ENCODE measurements around the gene SENP3. TPM values are rescaled to one million over a fixed set of nuclear protein-coding genes. Genes with fewer than 3 reads are reported as not detected.

Gene SENP3
- total RNA-seq, 1 experiment from 2014 or later: 63.7 TPM

Other genes with a start within 250 kb of the SENP3 start
- gene GPS2, start 246.6 kb upstream of the SENP3 start, total RNA-seq (2021; ENCODE audit: unreplicated experiment): 96.6 TPM
- gene NEURL4, start 232.6 kb upstream of the SENP3 start, total RNA-seq (2021; ENCODE audit: unreplicated experiment): 58.9 TPM
- 2.7 TPM for gene ACAP1, start 225.4 kb upstream of the SENP3 start, total RNA-seq (2021; ENCODE audit: unreplicated experiment)
- gene KCTD11, start 209.8 kb upstream of the SENP3 start, total RNA-seq (2021; ENCODE audit: unreplicated experiment): 11.0 TPM
- not detected for gene TMEM95, start 206.8 kb upstream of the SENP3 start, total RNA-seq (2021; ENCODE audit: unreplicated experiment)
- 6.2 TPM for gene TNK1, start 180.8 kb upstream of the SENP3 start, total RNA-seq (2021; ENCODE audit: unreplicated experiment)
- gene PLSCR3, start 167.4 kb upstream of the SENP3 start, total RNA-seq (2021; ENCODE audit: unreplicated experiment): 32.0 TPM
- 35.8 TPM for gene TMEM256, start 157.8 kb upstream of the SENP3 start, total RNA-seq (2021; ENCODE audit: unreplicated experiment)
- gene NLGN2, start 154.1 kb upstream of the SENP3 start, total RNA-seq (2021; ENCODE audit: unreplicated experiment): 33.6 TPM
- not detected for gene SPEM1, start 141.6 kb upstream of the SENP3 start, total RNA-seq (2021; ENCODE audit: unreplicated experiment)
- not detected for gene SPEM2, start 136.3 kb upstream of the SENP3 start, total RNA-seq (2021; ENCODE audit: unreplicated experiment)
- gene SPEM3, start 133.1 kb upstream of the SENP3 start, total RNA-seq (2021; ENCODE audit: unreplicated experiment): not detected
- gene TMEM102, start 126.5 kb upstream of the SENP3 start, total RNA-seq (2021; ENCODE audit: unreplicated experiment): 8.5 TPM
- 4.4 TPM for gene FGF11, start 122.4 kb upstream of the SENP3 start, total RNA-seq (2021; ENCODE audit: unreplicated experiment)
- gene CHRNB1, start 116.9 kb upstream of the SENP3 start, total RNA-seq (2021; ENCODE audit: unreplicated experiment): 14.3 TPM
- 24.9 TPM for gene ZBTB4, start 82.3 kb upstream of the SENP3 start, total RNA-seq (2021; ENCODE audit: unreplicated experiment)
- not detected for gene SLC35G6, start 80.5 kb upstream of the SENP3 start, total RNA-seq (2021; ENCODE audit: unreplicated experiment)
- gene POLR2A, start 77.6 kb upstream of the SENP3 start, total RNA-seq (2021; ENCODE audit: unreplicated experiment): 181 TPM
- gene TNFSF12, start 12.9 kb upstream of the SENP3 start, total RNA-seq (2021; ENCODE audit: unreplicated experiment): 12.6 TPM
- gene TNFSF13, start 3.2 kb upstream of the SENP3 start, total RNA-seq (2021; ENCODE audit: unreplicated experiment): 2.3 TPM
- gene CD68, start 17.7 kb downstream of the SENP3 start, total RNA-seq (2021; ENCODE audit: unreplicated experiment): 51.6 TPM
- 47.1 TPM for gene MPDU1, start 21.9 kb downstream of the SENP3 start, total RNA-seq (2021; ENCODE audit: unreplicated experiment)
- 0.33 TPM for gene SOX15, start 28.2 kb downstream of the SENP3 start, total RNA-seq (2021; ENCODE audit: unreplicated experiment)
- gene FXR2, start 53.0 kb downstream of the SENP3 start, total RNA-seq (2021; ENCODE audit: unreplicated experiment): 39.7 TPM
- gene SAT2, start 65.9 kb downstream of the SENP3 start, total RNA-seq (2021; ENCODE audit: unreplicated experiment): 74.8 TPM
- 1.2 TPM for gene SHBG, start 68.2 kb downstream of the SENP3 start, total RNA-seq (2021; ENCODE audit: unreplicated experiment)
- gene ATP1B2, start 89.0 kb downstream of the SENP3 start, total RNA-seq (2021; ENCODE audit: unreplicated experiment): 0.08 TPM
- gene TP53, start 125.6 kb downstream of the SENP3 start, total RNA-seq (2021; ENCODE audit: unreplicated experiment): 129 TPM
- 27.0 TPM for gene WRAP53, start 126.6 kb downstream of the SENP3 start, total RNA-seq (2021; ENCODE audit: unreplicated experiment)
- 2.5 TPM for gene EFNB3, start 143.3 kb downstream of the SENP3 start, total RNA-seq (2021; ENCODE audit: unreplicated experiment)
- gene DNAH2, start 155.8 kb downstream of the SENP3 start, total RNA-seq (2021; ENCODE audit: unreplicated experiment): 0.13 TPM

All from Panc1 (cell line).